BE2C (cell line): ENCODE data around the gene FCF1. TPM values are rescaled to one million over a fixed set of nuclear protein-coding genes. Genes with fewer than 3 reads are reported as not detected.

Experiments used
- DNase-seq: peaks from one replicate; pipeline ENCODE4 v3.0.0-alpha.2; 2020
- H3K27me3 ChIP-seq: fragments of 250-450 bp; sonication (Bioruptor Pico); 2 replicates; pipeline ENCODE4 v1.5.1; 2020; ENCODE audit warnings: mild to moderate bottlenecking
- H3K36me3 ChIP-seq: fragments of 250-450 bp; sonication (Bioruptor Pico); 2 replicates; pipeline ENCODE4 v1.5.1; 2020; ENCODE audit warnings: mild to moderate bottlenecking
- H3K4me1 ChIP-seq: fragments of 250-450 bp; sonication (Bioruptor Pico); 2 replicates; pipeline ENCODE4 v1.5.1; 2020
- H3K4me3 ChIP-seq: 2 replicates; pipeline ENCODE4 v1.5.1; 2011; ENCODE audit warnings: low read depth, low read length
- H3K9me3 ChIP-seq: fragments of 250-450 bp; sonication (Bioruptor Pico); 2 replicates; pipeline ENCODE4 v1.5.1; 2020
- CTCF ChIP-seq: IDR thresholded peaks from 2 replicates; pipeline ENCODE4 v1.5.1; 2012; ENCODE audit warnings: mild to moderate bottlenecking, low read depth, low read length
- polyA plus RNA-seq: library from polyadenylated mRNA; unstranded; fragments of >200 nt; gene quantifications from one replicate; pipeline ENCODE4 v1.2.1, GENCODE V29; 2012; ENCODE audit warnings: low read depth, missing spikeins; ENCODE audit not compliant: insufficient read length, insufficient read depth

The FCF1 gene
- polyA plus RNA-seq, result 48.4 TPM

GRCh38 chr14:74712499-74713394, at the start of gene FCF1, which contains the start of gene AREL1:
FCF1 (plus strand) TSS chr14:74713144; CDS start chr14:74713198, 54 bp downstream.
AREL1 (minus strand) TSS chr14:74713080; CDS start chr14:74685615, 27,465 bp downstream.
- no peaks in the 10 kb centered on the region for H3K9me3 ChIP-seq

GRCh38 chr14:74663884-74664283, 49.1 kb upstream of the FCF1 start:
- peaks cover 43% of the 10 kb centered on the region for H3K36me3 ChIP-seq
- no peak for DNase-seq

More at GRCh38 chr14:74712499-74713394, at the start of gene FCF1, which contains the start of gene AREL1:
- Histone ChIP-seq H3K4me1 (no peaks in the 10 kb centered on the region), H3K36me3 (peaks cover 17% of the 10 kb centered on the region), H3K4me3 (peak within 1 kb of the TSS; percentile 100), H3K27me3 (no peaks in the 10 kb centered on the region)
- TF ChIP-seq CTCF, result no peak
- peak; percentile 83 for DNase-seq

GRCh38 chr14:74664717-74665116, 48.2 kb upstream of the FCF1 start:
- Histone ChIP-seq H3K4me1 (no peaks in the 10 kb centered on the region), H3K9me3 (no peaks in the 10 kb centered on the region), H3K27me3 (no peaks in the 10 kb centered on the region), H3K4me3 (no peak overlapping the region), H3K36me3 (peaks cover 51% of the 10 kb centered on the region)
- TF ChIP-seq CTCF, result no peak
- DNase-seq, result no peak

More at GRCh38 chr14:74663884-74664283, 49.1 kb upstream of the FCF1 start:
- no peaks in the 10 kb centered on the region for H3K9me3 ChIP-seq
- H3K4me3 ChIP-seq, result no peak overlapping the region
- H3K27me3 ChIP-seq, result no peaks in the 10 kb centered on the region
- TF ChIP-seq CTCF, result no peak
- H3K4me1 ChIP-seq, result no peaks in the 10 kb centered on the region

- H3K9me3 ChIP-seq, result no peaks in the 10 kb centered on the region
- H3K36me3 ChIP-seq, result peaks cover 65% of the 10 kb centered on the region
- TF ChIP-seq CTCF, result no peak
- H3K4me3 ChIP-seq, result no peak overlapping the region
- no peak for DNase-seq
- no peaks in the 10 kb centered on the region for H3K4me1 ChIP-seq
- no peaks in the 10 kb centered on the region for H3K27me3 ChIP-seq
These were observed 45.2 kb upstream of the FCF1 start for GRCh38 chr14:74667758-74668157.

GRCh38 chr14:74669256-74669655, 43.7 kb upstream of the FCF1 start:
- Histone ChIP-seq H3K4me1 (no peaks in the 10 kb centered on the region), H3K36me3 (peaks cover 65% of the 10 kb centered on the region), H3K9me3 (no peaks in the 10 kb centered on the region), H3K4me3 (no peak overlapping the region), H3K27me3 (no peaks in the 10 kb centered on the region)
- no peak for DNase-seq
- TF ChIP-seq CTCF, result no peak

GRCh38 chr14:74669846-74670245, 43.1 kb upstream of the FCF1 start:
- TF ChIP-seq CTCF, result no peak
- Histone ChIP-seq H3K4me1 (no peaks in the 10 kb centered on the region), H3K9me3 (no peaks in the 10 kb centered on the region), H3K4me3 (no peak overlapping the region), H3K27me3 (no peaks in the 10 kb centered on the region), H3K36me3 (peaks cover 66% of the 10 kb centered on the region)
- no peak for DNase-seq
